Upper lobe of left lung (tissue), 6 donors: ENCODE results near the gene SNX4. TPM values are rescaled to one million over a fixed set of nuclear protein-coding genes. Genes with fewer than 3 reads are reported as not detected.

Experiments
- ATAC-seq, 2 donors: fragments of 200-7000 bp; cut with Tn5 transposase; one replicate each; pipeline ENCODE4 v1.9.1; 2022; ENCODE audit warnings: mild to moderate bottlenecking in 2 of 2, moderate library complexity in 2 of 2; ENCODE audit not compliant: low FRiP score in 2 of 2
- DNase-seq, 2 donors: peaks; one replicate each; pipeline ENCODE4 v3.0.0-alpha.2; 2019 to 2020
- H3K27ac ChIP-seq, 4 donors: fragments of 200-600 bp; sonication (generic); one replicate each; pipeline ENCODE4 v1.5.1; 2016 to 2019
- H3K27me3 ChIP-seq, 4 donors: fragments of 200-600 bp; sonication (generic); one replicate each; pipeline ENCODE4 v1.5.1; 2017 to 2019
- H3K36me3 ChIP-seq, 4 donors: fragments of 200-600 bp; sonication (generic); one replicate each; pipeline ENCODE4 v1.5.1; 2016 to 2019
- H3K4me1 ChIP-seq, 4 donors: fragments of 200-600 bp; sonication (generic); one replicate each; pipeline ENCODE4 v1.5.1; 2018 to 2019
- H3K4me3 ChIP-seq, 4 donors: fragments of 200-600 bp; sonication (generic); one replicate each; pipeline ENCODE4 v1.5.1; 2017 to 2019; ENCODE audit warnings: mild to moderate bottlenecking in 2 of 4, moderate library complexity in 1 of 4
- H3K9me3 ChIP-seq, 4 donors: fragments of 200-600 bp; sonication (generic); one replicate each; pipeline ENCODE4 v1.5.1; 2018 to 2019
- EP300 ChIP-seq, 4 donors: sonication (generic); formaldehyde crosslinking; IDR thresholded peaks; one replicate each; pipeline ENCODE4 v1.5.1; 2017; ENCODE audit warnings: antibody characterized with exemption in 4 of 4, control low read depth in 2 of 4
- POLR2A ChIP-seq, 4 donors: fragments of 450-650 bp; IDR thresholded peaks; one replicate each; pipeline ENCODE4 v1.5.1; 2016 to 2017; ENCODE audit warnings: antibody characterized with exemption in 4 of 4, mild to moderate bottlenecking in 2 of 4
- POLR2AphosphoS5 ChIP-seq, 2 donors: sonication (generic); formaldehyde crosslinking; IDR thresholded peaks; one replicate each; pipeline ENCODE4 v1.5.1; 2017; ENCODE audit warnings: antibody characterized with exemption in 2 of 2
- WGBS, 2 donors: methylation state at CpG; one replicate each; pipeline ENCODE4 v1.1.5; 2017 to 2018; 5-methylcytosine and 5-hydroxymethylcytosine counted together
- total RNA-seq, 6 donors: library from RNA; depleted of rRNA in 4 of 6; stranded (reverse); fragments of >200 nt in 4 of 6; gene quantifications; one replicate each; pipeline versions ENCODE4 v1.1.0 to v1.2.1, GENCODE V29; 2016 to 2021
- TF ChIP-seq, protein P1 (sequence below), 6 experiments: fragments of 450-650 bp in 4 of 6; fragments of 200-600 bp in 2 of 6; sonication (generic) in 2 of 6; IDR thresholded peaks; one replicate each; pipeline ENCODE4 v1.5.1; 2016 to 2019; ENCODE audit warnings: antibody characterized with exemption in 6 of 6
- donor health status: DM: no; HTN: no; CAD: no; lungs with moderate emphysema.
- donor health status: DM: no; HTN: yes; CAD: no; lungs with severe emphysema.

The SNX4 gene
- total RNA-seq, 6 donors from 2014 or later: 31.1 to 72.4 (median 41.8) TPM

DNA sequence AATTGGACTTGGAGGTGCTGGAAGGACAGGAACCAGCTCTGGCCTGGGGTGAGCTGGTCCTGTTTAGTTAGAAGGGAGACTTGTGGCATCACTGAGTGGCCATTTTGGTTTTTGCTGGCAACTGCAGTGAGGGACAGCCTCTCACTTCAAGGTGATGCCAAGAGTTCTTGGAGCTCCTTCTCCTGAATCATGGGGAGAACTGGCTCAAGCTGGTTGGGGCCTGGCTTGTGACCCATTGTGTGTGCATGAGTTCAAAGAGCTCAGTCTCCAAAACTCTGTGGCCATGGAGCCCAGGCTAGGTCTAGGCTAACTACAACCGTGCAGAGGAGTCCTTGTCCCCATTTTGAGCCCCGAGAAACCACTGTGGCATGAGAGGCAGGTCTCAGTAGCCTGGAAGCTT is 84.8 kb downstream of the SNX4 start:
- H3K9me3 ChIP-seq: no peaks in the 10 kb centered on the region
- ATAC-seq (no peak), DNase-seq (no peak)
- no peak overlapping the region for H3K4me3 ChIP-seq
- TF ChIP-seq, protein P1, sequence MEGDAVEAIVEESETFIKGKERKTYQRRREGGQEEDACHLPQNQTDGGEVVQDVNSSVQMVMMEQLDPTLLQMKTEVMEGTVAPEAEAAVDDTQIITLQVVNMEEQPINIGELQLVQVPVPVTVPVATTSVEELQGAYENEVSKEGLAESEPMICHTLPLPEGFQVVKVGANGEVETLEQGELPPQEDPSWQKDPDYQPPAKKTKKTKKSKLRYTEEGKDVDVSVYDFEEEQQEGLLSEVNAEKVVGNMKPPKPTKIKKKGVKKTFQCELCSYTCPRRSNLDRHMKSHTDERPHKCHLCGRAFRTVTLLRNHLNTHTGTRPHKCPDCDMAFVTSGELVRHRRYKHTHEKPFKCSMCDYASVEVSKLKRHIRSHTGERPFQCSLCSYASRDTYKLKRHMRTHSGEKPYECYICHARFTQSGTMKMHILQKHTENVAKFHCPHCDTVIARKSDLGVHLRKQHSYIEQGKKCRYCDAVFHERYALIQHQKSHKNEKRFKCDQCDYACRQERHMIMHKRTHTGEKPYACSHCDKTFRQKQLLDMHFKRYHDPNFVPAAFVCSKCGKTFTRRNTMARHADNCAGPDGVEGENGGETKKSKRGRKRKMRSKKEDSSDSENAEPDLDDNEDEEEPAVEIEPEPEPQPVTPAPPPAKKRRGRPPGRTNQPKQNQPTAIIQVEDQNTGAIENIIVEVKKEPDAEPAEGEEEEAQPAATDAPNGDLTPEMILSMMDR (IDR thresholded peaks at IDR 0.05): no peak
- TF ChIP-seq EP300 (IDR thresholded peaks at IDR 0.05) (no peak), POLR2AphosphoS5 (IDR thresholded peaks at IDR 0.05) (no peak), POLR2A (IDR thresholded peaks at IDR 0.05) (no peak)
- no peaks in the 10 kb centered on the region for H3K4me1 ChIP-seq
- no peaks in the 10 kb centered on the region for H3K36me3 ChIP-seq
- H3K27me3 ChIP-seq: no peaks in the 10 kb centered on the region
- no peak overlapping the region for H3K27ac ChIP-seq
- 81% methylated on average over 2 of the region's 2 CpGs; no CpG with 5 or more reads in 1 of the 2 donors for WGBS, 2 donors

DNA sequence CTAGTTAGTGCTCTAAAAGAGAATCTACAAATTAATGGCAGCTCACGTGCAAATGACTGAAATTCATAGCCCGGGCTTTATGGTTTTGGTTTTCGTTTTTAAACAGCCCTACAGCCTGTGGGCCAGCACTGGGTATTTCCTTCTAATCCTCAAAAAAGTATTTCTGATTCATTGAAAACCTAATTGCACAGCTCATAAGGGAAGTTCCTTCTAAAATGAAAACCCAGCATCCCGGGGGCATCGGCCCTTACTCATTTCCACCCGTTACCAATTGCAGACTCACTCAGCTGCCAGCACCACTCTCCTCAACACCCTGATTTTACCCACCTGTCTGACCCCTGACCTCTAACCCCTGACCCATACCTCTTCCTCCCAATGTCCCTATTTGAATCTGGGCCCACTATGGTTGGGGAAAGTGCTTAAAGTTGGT is 85.4 kb downstream of the SNX4 start:
- DNase-seq (no peak), ATAC-seq (no peak)
- no peaks in the 10 kb centered on the region for H3K4me1 ChIP-seq
- no peaks in the 10 kb centered on the region for H3K9me3 ChIP-seq
- no peak for TF ChIP-seq POLR2A (IDR thresholded peaks at IDR 0.05)
- TF ChIP-seq, protein P1 (IDR thresholded peaks at IDR 0.05): no peak
- no peak for TF ChIP-seq EP300 (IDR thresholded peaks at IDR 0.05)
- TF ChIP-seq POLR2AphosphoS5 (IDR thresholded peaks at IDR 0.05): no peak
- no peaks in the 10 kb centered on the region for H3K36me3 ChIP-seq
- H3K27me3 ChIP-seq: no peaks in the 10 kb centered on the region
- no peak overlapping the region for H3K27ac ChIP-seq
- WGBS, 2 donors: 79 to 97% methylated on average over 6 of the region's 6 CpGs
- H3K4me3 ChIP-seq: no peak overlapping the region

DNA sequence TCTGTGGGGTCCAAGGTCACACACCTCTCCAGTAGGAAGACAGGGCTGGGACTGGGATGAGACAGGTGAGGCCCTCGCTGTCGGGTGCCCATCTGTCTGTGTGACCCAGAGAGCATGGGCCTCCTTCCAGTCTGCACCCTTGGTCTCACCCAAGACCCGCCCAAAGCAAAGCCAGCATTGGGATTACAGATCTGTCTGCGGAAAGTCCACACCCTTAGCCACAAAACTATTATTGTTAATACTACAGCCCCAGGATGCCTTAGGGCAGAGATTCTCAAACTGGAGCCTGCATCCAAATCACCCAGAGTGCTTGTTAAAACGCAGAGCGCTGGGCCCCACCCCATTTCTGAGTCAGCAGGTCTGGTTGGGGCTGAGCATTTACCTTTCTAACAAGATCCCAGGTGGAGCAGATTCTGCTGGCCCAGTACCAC is 86.4 kb downstream of the SNX4 start:
- DNase-seq (no peak), ATAC-seq (no peak)
- TF ChIP-seq, protein P1 (IDR thresholded peaks at IDR 0.05): no peak
- TF ChIP-seq POLR2A (IDR thresholded peaks at IDR 0.05) (no peak), EP300 (IDR thresholded peaks at IDR 0.05) (no peak), POLR2AphosphoS5 (IDR thresholded peaks at IDR 0.05) (no peak)
- no peaks in the 10 kb centered on the region for H3K4me1 ChIP-seq
- H3K27ac ChIP-seq: no peak overlapping the region
- no peaks in the 10 kb centered on the region for H3K36me3 ChIP-seq
- WGBS, 2 donors: 78 to 88% methylated on average over 6 of the region's 6 CpGs
- H3K9me3 ChIP-seq: no peaks in the 10 kb centered on the region
- no peaks in the 10 kb centered on the region for H3K27me3 ChIP-seq
- H3K4me3 ChIP-seq: no peak overlapping the region

DNA sequence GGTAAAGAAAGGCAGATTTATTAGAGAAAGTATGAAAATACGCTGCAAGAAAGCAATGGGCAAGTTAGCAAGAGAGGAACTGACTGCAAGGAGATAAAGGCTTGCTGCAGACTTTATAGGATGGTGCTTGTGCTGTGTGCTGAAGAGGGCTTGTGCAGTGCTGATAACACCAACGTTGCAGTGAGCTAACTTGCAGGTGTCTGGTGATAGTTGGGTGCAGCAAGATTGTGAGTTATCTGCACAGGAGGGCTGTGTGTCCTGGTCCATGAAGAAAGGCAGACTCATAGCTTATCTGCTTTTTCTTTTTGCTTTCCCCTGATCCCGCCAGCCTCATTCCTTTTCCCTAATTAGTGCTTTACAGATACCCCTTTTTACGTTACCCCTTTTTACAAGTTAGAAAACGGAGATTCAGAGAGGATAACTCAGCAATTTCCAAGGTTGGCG is 86.9 kb downstream of the SNX4 start:
- no peak overlapping the region for H3K27ac ChIP-seq
- WGBS, 2 donors: 80 to 81% methylated on average over 6 of the region's 6 CpGs
- ATAC-seq: no peak
- H3K36me3 ChIP-seq: no peaks in the 10 kb centered on the region
- no peaks in the 10 kb centered on the region for H3K27me3 ChIP-seq
- H3K4me3 ChIP-seq: no peak overlapping the region
- no peaks in the 10 kb centered on the region for H3K9me3 ChIP-seq
- no peaks in the 10 kb centered on the region for H3K4me1 ChIP-seq
- no peak for TF ChIP-seq POLR2AphosphoS5 (IDR thresholded peaks at IDR 0.05)
- no peak for TF ChIP-seq POLR2A (IDR thresholded peaks at IDR 0.05)
- TF ChIP-seq EP300 (IDR thresholded peaks at IDR 0.05): no peak
- TF ChIP-seq, protein P1 (IDR thresholded peaks at IDR 0.05): no peak
- DNase-seq: no peak
